ENCODE results near the gene LIF. TPM values are rescaled to one million over a fixed set of nuclear protein-coding genes. Genes with fewer than 3 reads are reported as not detected.
"Not testable (repeated sequence)": the region's sequence is repeated elsewhere in the genome, so short reads cannot be mapped to it uniquely, and the experiment has no call there.

LIF gene
- polyA plus RNA-seq, 4 donors, result 3.0 to 27.9 (median 6.0) TPM

GRCh38 chr22:30234325-30234724 is 12.2 kb downstream of the LIF start:
- not testable (repeated sequence) for H3K9me3 ChIP-seq (ENCODE audit: control insufficient read depth in 2 of 2, insufficient read depth in 1 of 2, low read depth in 1 of 2, low read length in 1 of 2); DNase-seq; H3K4me3 ChIP-seq (ENCODE audit: low read depth in 1 of 3, low read length in 3 of 3); H3K27me3 ChIP-seq (ENCODE audit: control insufficient read depth in 3 of 3, insufficient read depth in 3 of 3, low read length in 3 of 3); H3K36me3 ChIP-seq (ENCODE audit: control insufficient read depth in 3 of 3, insufficient read depth in 2 of 3, low read depth in 1 of 3, low read length in 3 of 3); FAIRE-seq; H3K27ac ChIP-seq (ENCODE audit: low read depth in 1 of 3, low read length in 2 of 3)
- H3K4me1 ChIP-seq (ENCODE audit: control insufficient read depth in 3 of 3, insufficient read depth in 2 of 3, low read depth in 1 of 3, low read length in 2 of 3), result peaks cover 0 to 14% (median 0%) of the 10 kb centered on the region in 3 donors
- WGBS, 3 donors, result 89 to 93% (median 92%) methylated on average over 3 of the region's 3 CpGs

- WGBS, 3 donors, result 92 to 99% (median 94%) methylated on average over 6 of the region's 6 CpGs
These were observed 13.0 kb downstream of the LIF start for GRCh38 chr22:30233582-30233981.

GRCh38 chr22:30232716-30233218 is 13.8 kb downstream of the LIF start:
- WGBS, 3 donors, result 62 to 80% (median 67%) methylated on average over 14 to 17 of the region's 17 CpGs
- H3K27me3 ChIP-seq (ENCODE audit: control insufficient read depth in 3 of 3, insufficient read depth in 3 of 3, low read length in 3 of 3), result peaks cover 0 to 3% (median 0%) of the 10 kb centered on the region in 3 donors
- H3K27ac ChIP-seq (ENCODE audit: low read depth in 1 of 3, low read length in 2 of 3), result no peak overlapping the region
- no peak for DNase-seq
- H3K9me3 ChIP-seq (ENCODE audit: control insufficient read depth in 2 of 2, insufficient read depth in 1 of 2, low read depth in 1 of 2, low read length in 1 of 2), result peaks cover 0 to 9% of the 10 kb centered on the region in 2 donors
- no peaks in the 10 kb centered on the region for H3K36me3 ChIP-seq (ENCODE audit: control insufficient read depth in 3 of 3, insufficient read depth in 2 of 3, low read depth in 1 of 3, low read length in 3 of 3)
- H3K4me3 ChIP-seq (ENCODE audit: low read depth in 1 of 3, low read length in 3 of 3), result no peak overlapping the region
- FAIRE-seq, result no peak
- H3K4me1 ChIP-seq (ENCODE audit: control insufficient read depth in 3 of 3, insufficient read depth in 2 of 3, low read depth in 1 of 3, low read length in 2 of 3), result peaks cover 0 to 10% (median 0%) of the 10 kb centered on the region in 3 donors

More at GRCh38 chr22:30233582-30233981, 13.0 kb downstream of the LIF start:
- Histone ChIP-seq H3K4me1 (ENCODE audit: control insufficient read depth in 3 of 3, insufficient read depth in 2 of 3, low read depth in 1 of 3, low read length in 2 of 3) (peaks cover 0 to 10% (median 0%) of the 10 kb centered on the region in 3 donors), H3K9me3 (ENCODE audit: control insufficient read depth in 2 of 2, insufficient read depth in 1 of 2, low read depth in 1 of 2, low read length in 1 of 2) (peaks cover 0 to 9% of the 10 kb centered on the region in 2 donors), H3K27ac (ENCODE audit: low read depth in 1 of 3, low read length in 2 of 3) (no peak overlapping the region), H3K27me3 (ENCODE audit: control insufficient read depth in 3 of 3, insufficient read depth in 3 of 3, low read length in 3 of 3) (peaks cover 0 to 3% (median 0%) of the 10 kb centered on the region in 3 donors), H3K36me3 (ENCODE audit: control insufficient read depth in 3 of 3, insufficient read depth in 2 of 3, low read depth in 1 of 3, low read length in 3 of 3) (no peaks in the 10 kb centered on the region), H3K4me3 (ENCODE audit: low read depth in 1 of 3, low read length in 3 of 3) (no peak overlapping the region)
- DNase-seq (no peak), FAIRE-seq (no peak)

GRCh38 chr22:30230787-30231461 is 15.6 kb downstream of the LIF start:
- Histone ChIP-seq H3K4me1 (ENCODE audit: control insufficient read depth in 3 of 3, insufficient read depth in 2 of 3, low read depth in 1 of 3, low read length in 2 of 3) (peaks cover 0 to 10% (median 0%) of the 10 kb centered on the region in 3 donors), H3K36me3 (ENCODE audit: control insufficient read depth in 3 of 3, insufficient read depth in 2 of 3, low read depth in 1 of 3, low read length in 3 of 3) (no peaks in the 10 kb centered on the region), H3K9me3 (ENCODE audit: control insufficient read depth in 2 of 2, insufficient read depth in 1 of 2, low read depth in 1 of 2, low read length in 1 of 2) (no peaks in the 10 kb centered on the region), H3K27ac (ENCODE audit: low read depth in 1 of 3, low read length in 2 of 3) (no peak overlapping the region), H3K27me3 (ENCODE audit: control insufficient read depth in 3 of 3, insufficient read depth in 3 of 3, low read length in 3 of 3) (no peaks in the 10 kb centered on the region), H3K4me3 (ENCODE audit: low read depth in 1 of 3, low read length in 3 of 3) (no peak overlapping the region)
- 82 to 88% (median 85%) methylated on average over 9 of the region's 9 CpGs for WGBS, 3 donors
- no peak for DNase-seq
- no peak for FAIRE-seq

DNA sequence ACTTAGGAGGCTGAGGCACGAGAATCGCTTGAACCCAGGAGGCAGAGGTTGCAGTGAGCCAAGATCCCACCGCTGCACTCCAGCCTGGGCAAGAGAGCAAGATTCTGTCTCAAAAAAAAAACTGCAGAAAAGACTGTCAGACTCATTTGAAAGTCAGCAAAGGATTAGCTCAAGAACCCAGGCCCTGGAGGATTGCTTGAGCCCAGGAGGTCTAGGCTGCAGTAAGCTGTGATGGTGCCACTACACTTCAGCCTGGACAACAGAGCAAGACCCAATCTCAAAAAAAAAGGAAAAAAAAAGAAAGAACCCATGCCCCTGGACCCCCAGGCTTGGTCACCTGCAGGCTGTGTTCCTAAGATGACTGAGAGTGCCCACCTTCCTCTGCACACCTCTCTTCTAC is 16.2 kb downstream of the LIF start:
- WGBS, 3 donors, result 89 to 96% (median 89%) methylated on average over 3 of the region's 3 CpGs
- H3K27me3 ChIP-seq (ENCODE audit: control insufficient read depth in 3 of 3, insufficient read depth in 3 of 3, low read length in 3 of 3), result peaks cover 0 to 2% (median 0%) of the 10 kb centered on the region in 3 donors
- H3K27ac ChIP-seq (ENCODE audit: low read depth in 1 of 3, low read length in 2 of 3), result no peak overlapping the region
- H3K4me1 ChIP-seq (ENCODE audit: control insufficient read depth in 3 of 3, insufficient read depth in 2 of 3, low read depth in 1 of 3, low read length in 2 of 3), result peaks cover 0 to 7% (median 0%) of the 10 kb centered on the region in 3 donors
- FAIRE-seq (no peak), DNase-seq (no peak)
- H3K9me3 ChIP-seq (ENCODE audit: control insufficient read depth in 2 of 2, insufficient read depth in 1 of 2, low read depth in 1 of 2, low read length in 1 of 2), result peaks cover 0 to 4% of the 10 kb centered on the region in 2 donors
- no peaks in the 10 kb centered on the region for H3K36me3 ChIP-seq (ENCODE audit: control insufficient read depth in 3 of 3, insufficient read depth in 2 of 3, low read depth in 1 of 3, low read length in 3 of 3)
- no peak overlapping the region for H3K4me3 ChIP-seq (ENCODE audit: low read depth in 1 of 3, low read length in 3 of 3)

GRCh38 chr22:30228509-30229359 is 17.8 kb downstream of the LIF start:
- Histone ChIP-seq H3K4me1 (ENCODE audit: control insufficient read depth in 3 of 3, insufficient read depth in 2 of 3, low read depth in 1 of 3, low read length in 2 of 3) (no peaks in the 10 kb centered on the region), H3K27me3 (ENCODE audit: control insufficient read depth in 3 of 3, insufficient read depth in 3 of 3, low read length in 3 of 3) (peaks cover 0 to 6% (median 0%) of the 10 kb centered on the region in 3 donors), H3K4me3 (ENCODE audit: low read depth in 1 of 3, low read length in 3 of 3) (no peak overlapping the region), H3K27ac (ENCODE audit: low read depth in 1 of 3, low read length in 2 of 3) (no peak overlapping the region), H3K9me3 (ENCODE audit: control insufficient read depth in 2 of 2, insufficient read depth in 1 of 2, low read depth in 1 of 2, low read length in 1 of 2) (peaks cover 0 to 7% of the 10 kb centered on the region in 2 donors), H3K36me3 (ENCODE audit: control insufficient read depth in 3 of 3, insufficient read depth in 2 of 3, low read depth in 1 of 3, low read length in 3 of 3) (no peaks in the 10 kb centered on the region)
- FAIRE-seq (no peak), DNase-seq (no peak)
- WGBS, 3 donors, result 75 to 88% (median 86%) methylated on average over 21 of the region's 21 CpGs

GRCh38 chr22:30227438-30228228 is 18.9 kb downstream of the LIF start:
- DNase-seq (no peak), FAIRE-seq (no peak)
- WGBS, 3 donors, result 83 to 86% (median 83%) methylated on average over 4 of the region's 4 CpGs
- Histone ChIP-seq H3K27ac (ENCODE audit: low read depth in 1 of 3, low read length in 2 of 3) (no peak overlapping the region), H3K4me3 (ENCODE audit: low read depth in 1 of 3, low read length in 3 of 3) (no peak overlapping the region), H3K4me1 (ENCODE audit: control insufficient read depth in 3 of 3, insufficient read depth in 2 of 3, low read depth in 1 of 3, low read length in 2 of 3) (no peaks in the 10 kb centered on the region), H3K36me3 (ENCODE audit: control insufficient read depth in 3 of 3, insufficient read depth in 2 of 3, low read depth in 1 of 3, low read length in 3 of 3) (no peaks in the 10 kb centered on the region), H3K27me3 (ENCODE audit: control insufficient read depth in 3 of 3, insufficient read depth in 3 of 3, low read length in 3 of 3) (peaks cover 0 to 6% (median 0%) of the 10 kb centered on the region in 3 donors), H3K9me3 (ENCODE audit: control insufficient read depth in 2 of 2, insufficient read depth in 1 of 2, low read depth in 1 of 2, low read length in 1 of 2) (peaks cover 0 to 7% of the 10 kb centered on the region in 2 donors)

Measured in small intestine (tissue), 7 donors.